KOPT-K1 (cell line): ENCODE measurements around the gene BIN2.
"Not testable (repeated sequence)": the region's sequence is repeated elsewhere in the genome, so short reads cannot be mapped to it uniquely, and the experiment has no call there.

Experiments used
- H3K27ac ChIP-seq: fragments of 200-600 bp; sonication (generic); 2 replicates; pipeline ENCODE4 v1.5.1; 2016; ENCODE audit warnings: antibody characterized with exemption, mild to moderate bottlenecking, low read depth, low read length; ENCODE audit not compliant: poor library complexity, severe bottlenecking
- H3K36me3 ChIP-seq: fragments of 200-600 bp; sonication (generic); 2 replicates; pipeline ENCODE4 v1.5.1; 2017; ENCODE audit warnings: antibody characterized with exemption, mild to moderate bottlenecking, low read length, moderate library complexity; ENCODE audit not compliant: insufficient read depth
- H3K9me3 ChIP-seq: fragments of 200-600 bp; sonication (generic); 2 replicates; pipeline ENCODE4 v1.5.1; 2017; ENCODE audit warnings: antibody characterized with exemption, low read length, mild to moderate bottlenecking; ENCODE audit not compliant: insufficient read depth, poor library complexity, severe bottlenecking

The BIN2 gene

DNA sequence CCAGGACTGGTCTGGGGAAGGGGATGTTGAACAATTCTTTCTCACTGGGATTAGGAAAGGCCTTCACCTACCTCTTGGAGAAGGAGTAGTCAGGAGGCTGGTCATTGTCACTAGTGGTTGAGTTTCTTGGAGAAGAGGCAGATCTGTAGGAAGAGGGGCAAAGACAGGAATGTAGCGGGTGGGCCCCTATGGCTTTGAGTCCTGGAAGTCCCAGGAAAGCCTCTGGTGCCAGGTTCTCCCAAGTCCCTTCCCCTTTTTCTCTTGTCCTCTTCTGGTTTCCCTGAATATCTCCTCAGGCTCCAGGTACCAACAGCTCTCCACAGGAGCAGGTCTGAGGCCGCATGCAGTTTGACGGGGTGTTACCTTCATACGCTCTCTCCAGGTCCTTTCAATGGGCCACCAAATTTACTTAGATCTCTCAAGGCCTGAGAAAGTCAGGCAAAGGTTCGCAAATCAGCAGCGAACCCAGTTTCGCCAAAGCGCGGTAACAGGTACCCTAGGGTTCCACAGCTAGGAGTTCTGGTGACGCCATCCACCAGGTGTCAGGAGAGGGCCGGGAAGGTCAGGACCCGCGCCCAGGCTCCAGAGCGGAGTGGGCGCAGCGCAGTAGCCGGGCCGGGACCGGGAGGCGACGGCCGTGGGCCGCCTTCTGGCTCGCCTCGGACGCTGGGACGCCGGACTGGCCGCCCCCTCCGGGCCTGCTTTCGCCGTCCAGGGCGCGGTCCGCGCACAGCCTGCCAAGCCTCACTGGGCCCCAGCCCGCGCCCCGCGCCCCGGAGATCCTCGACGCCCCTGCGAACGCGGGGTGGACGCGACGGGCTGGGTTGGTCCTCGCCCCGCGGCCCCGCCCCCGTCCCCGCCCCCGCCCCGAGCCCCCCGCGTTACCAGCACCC lies 54.6 kb downstream of the BIN2 start:
- Histone ChIP-seq H3K27ac (peak overlapping the region; percentile 52), H3K9me3 (no peaks in the 10 kb centered on the region), H3K36me3 (no peaks in the 10 kb centered on the region)

DNA sequence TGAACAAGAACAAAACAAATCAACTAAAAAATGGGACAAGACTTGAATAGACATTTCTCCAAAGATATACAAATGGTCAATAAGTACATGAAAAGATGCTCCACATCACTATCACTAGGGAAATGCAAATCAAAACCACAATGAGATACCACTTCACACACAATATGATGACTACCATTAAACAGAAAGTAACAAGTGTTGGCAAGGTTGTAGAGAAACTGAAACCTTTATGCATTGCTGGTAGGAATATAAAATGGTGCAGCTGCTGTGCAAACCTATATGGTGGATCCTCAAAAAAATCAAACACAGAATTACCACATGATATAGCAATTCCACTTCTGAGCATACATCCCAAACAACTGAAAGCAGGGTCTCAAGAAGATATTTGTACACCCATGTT lies 59.0 kb downstream of the BIN2 start:
- no peaks in the 10 kb centered on the region for H3K9me3 ChIP-seq
- no peaks in the 10 kb centered on the region for H3K36me3 ChIP-seq

DNA sequence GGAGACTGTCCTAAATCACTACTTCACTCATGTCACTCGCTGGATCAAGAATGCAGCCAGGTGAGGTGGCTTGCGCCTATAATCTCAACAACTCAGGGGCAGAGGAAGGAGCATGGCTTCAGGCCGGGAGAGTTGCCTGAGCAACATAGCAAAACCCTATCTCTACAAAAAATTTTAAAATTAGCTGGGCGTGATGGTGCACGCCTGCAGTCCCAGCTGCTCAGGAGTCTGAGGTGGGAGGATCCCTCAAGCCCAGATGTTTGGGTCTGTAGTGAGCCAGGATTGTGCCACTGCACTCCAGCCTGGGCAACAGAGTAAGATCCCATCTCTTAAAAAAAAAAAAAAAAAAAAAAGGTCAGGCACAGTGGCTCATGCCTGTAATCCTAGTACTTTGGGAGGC lies 59.7 kb downstream of the BIN2 start:
- no peaks in the 10 kb centered on the region for H3K9me3 ChIP-seq
- no peaks in the 10 kb centered on the region for H3K36me3 ChIP-seq
- no peak overlapping the region for H3K27ac ChIP-seq

More for the DNA sequence above, 59.0 kb downstream of the BIN2 start:
- H3K27ac ChIP-seq = no peak overlapping the region

DNA sequence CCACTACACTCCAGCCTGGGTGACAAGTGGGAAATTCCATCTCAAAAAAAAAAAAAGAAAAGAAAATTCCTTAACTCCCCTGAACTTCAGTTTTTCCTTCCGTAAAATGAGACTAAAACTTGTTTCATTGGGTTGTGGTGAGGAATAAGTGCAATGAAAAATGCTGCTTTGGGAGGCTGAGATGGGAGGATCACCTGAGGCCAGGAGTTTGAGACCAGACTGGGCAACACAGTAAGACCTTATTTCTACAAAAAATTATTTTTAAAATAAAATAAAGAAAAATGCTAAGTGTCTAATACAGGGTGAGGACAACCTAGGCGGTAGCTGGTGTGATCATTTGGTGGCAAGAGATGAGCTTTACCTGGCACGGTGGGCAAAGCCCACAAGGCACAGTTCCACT lies 60.6 kb downstream of the BIN2 start:
- H3K9me3 ChIP-seq = no peaks in the 10 kb centered on the region
- no peak overlapping the region for H3K27ac ChIP-seq
- no peaks in the 10 kb centered on the region for H3K36me3 ChIP-seq

DNA sequence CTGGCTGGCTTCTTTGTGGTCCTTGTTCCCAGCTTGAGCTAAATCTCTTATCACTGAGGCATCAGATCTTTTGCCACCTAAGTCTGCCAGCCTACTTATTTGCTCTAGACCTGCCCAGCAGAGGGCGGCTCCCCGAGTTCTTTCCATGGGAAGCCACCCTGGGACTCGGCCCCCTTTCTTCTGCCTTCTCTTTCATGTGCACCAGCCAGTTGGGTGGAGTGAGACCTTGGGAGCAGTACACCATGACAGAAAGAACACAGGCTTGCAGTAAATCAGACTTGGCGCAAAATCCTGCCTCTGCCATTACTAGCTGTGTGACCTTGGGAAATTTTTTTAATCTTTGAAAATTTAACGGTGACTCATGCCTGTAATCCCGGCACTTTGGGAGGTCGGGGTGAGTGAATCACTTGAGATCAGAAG lies 61.2 kb downstream of the BIN2 start:
- H3K27ac ChIP-seq = no peak overlapping the region

DNA sequence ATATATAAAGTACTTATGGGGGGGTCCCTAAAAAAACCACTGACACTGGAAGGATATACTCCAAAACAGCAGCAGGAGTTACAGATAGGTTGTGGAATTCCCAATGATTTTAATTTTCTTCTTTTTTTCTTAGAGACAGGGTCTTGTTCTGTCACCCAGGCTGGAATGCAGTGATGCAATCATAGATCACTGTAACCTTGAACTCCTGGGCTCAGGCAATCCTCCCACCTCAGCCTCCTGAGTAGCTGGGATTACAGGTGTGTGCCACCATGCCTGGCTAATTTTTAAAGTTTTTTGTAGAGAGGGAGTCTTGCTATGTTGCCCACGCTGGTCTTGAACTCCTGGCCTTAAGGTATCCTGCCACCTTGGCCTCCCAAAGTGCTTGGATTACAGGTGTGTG lies 64.4 kb downstream of the BIN2 start:
- not testable (repeated sequence) for H3K36me3 ChIP-seq, H3K9me3 ChIP-seq

More for the DNA sequence above, 61.2 kb downstream of the BIN2 start:
- Histone ChIP-seq H3K9me3 (no peaks in the 10 kb centered on the region), H3K36me3 (no peaks in the 10 kb centered on the region)

DNA sequence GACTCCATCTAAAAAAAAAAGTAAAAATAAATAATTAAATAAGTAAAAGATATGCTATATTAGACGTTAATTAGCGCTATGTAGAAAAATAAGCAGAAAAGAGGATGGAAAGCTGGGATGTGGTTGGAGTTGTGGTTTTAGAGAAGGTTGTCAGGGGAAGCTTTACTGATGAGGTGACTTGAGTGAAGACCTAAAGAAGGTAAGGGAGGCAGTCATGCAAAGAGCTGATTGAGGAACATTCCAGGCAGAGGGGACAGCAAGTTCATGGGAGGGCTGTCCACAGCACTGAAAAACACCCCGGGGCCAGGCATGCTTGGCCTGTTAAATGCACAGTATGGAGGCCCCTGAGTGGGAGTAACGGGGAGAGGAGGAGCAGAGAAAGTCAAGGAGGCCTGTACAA lies 69.4 kb downstream of the BIN2 start:
- Histone ChIP-seq H3K9me3 (no peaks in the 10 kb centered on the region), H3K36me3 (no peaks in the 10 kb centered on the region), H3K27ac (no peak overlapping the region)

More for the DNA sequence above, 64.4 kb downstream of the BIN2 start:
- not testable (repeated sequence) for H3K27ac ChIP-seq

DNA sequence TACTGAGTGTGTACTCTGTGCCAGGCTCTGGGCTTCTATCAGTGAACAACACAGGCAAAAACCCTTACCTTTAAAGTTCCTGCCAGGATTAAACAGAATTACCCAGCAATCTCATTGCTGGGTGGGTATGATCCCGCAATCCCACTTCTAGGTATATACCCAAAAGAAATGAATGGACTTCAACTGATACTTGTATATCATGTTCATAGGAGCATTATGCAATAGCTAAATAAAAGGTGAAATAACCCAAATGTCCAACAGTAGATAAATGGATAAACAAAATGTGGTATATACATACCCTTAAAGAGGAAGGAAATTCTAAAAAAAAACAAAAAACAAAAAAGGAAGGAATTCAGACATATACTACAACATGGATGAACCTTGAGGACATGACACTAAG lies 70.7 kb downstream of the BIN2 start:
- Histone ChIP-seq H3K36me3 (no peaks in the 10 kb centered on the region), H3K9me3 (no peaks in the 10 kb centered on the region), H3K27ac (no peak overlapping the region)

DNA sequence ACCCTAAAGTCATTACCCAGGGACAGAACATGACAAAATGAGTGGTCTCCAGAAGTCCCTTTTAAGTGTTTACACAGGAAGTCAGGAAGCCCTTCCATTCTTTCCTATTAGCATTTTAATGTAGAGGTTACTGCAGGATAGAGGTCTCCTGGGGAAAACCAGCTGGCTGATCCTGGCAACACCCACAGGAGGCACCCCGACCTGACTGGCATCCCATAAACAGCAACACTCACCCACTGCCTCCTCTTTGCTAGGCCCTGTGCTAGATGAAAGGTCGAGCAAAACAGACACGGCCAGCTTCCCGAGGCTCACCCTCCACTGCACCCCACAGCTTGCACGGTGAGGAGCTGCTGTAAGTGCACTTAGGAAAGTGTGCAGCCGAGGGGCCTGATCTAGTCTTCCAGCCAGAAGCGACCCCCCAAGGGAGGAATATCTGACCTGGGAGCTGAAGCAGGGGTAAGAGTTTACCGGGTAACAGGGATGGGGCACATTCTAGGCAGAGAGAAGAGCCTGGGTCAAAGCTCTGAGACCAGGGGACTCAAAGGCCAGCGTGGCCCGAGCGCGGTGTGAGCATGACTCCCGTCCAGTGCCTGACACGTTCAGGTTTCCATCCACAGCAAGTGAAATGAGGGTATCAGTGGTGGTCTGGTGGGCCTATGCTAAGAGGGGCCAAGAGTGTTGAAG lies 76.3 kb downstream of the BIN2 start:
- Histone ChIP-seq H3K36me3 (peaks cover 30% of the 10 kb centered on the region), H3K9me3 (no peaks in the 10 kb centered on the region), H3K27ac (peak overlapping the region; percentile 56)

DNA sequence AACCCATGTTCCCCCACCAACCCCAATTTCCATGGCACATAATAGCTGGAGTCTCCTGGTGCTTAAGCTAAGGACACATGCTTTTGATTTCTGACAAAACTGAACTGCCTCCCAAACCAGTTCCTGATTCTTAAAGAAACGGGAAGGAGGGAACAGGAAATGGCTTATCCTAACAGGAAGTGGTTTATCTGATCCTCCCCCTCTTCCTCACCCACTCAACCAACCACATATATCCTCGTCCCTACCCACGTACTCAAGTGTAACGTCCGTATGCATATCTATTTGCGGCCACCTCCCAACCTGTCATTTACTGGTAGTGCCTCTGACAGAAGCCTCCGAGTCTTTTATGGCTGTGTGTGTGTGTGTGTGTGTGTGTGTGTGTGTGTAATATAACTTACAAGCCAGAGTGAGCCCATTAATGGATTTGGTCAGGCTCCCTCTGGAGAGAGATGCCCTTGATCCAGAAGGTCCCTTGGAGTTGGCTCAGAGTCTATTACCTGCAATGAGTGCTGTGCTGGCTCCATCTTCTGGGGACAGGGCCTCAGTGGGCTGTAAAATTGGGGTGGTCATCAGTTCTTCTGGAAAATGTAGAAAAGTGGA lies 77.6 kb downstream of the BIN2 start:
- Histone ChIP-seq H3K27ac (peak overlapping the region; percentile 56), H3K36me3 (peaks cover 43% of the 10 kb centered on the region), H3K9me3 (no peaks in the 10 kb centered on the region)

DNA sequence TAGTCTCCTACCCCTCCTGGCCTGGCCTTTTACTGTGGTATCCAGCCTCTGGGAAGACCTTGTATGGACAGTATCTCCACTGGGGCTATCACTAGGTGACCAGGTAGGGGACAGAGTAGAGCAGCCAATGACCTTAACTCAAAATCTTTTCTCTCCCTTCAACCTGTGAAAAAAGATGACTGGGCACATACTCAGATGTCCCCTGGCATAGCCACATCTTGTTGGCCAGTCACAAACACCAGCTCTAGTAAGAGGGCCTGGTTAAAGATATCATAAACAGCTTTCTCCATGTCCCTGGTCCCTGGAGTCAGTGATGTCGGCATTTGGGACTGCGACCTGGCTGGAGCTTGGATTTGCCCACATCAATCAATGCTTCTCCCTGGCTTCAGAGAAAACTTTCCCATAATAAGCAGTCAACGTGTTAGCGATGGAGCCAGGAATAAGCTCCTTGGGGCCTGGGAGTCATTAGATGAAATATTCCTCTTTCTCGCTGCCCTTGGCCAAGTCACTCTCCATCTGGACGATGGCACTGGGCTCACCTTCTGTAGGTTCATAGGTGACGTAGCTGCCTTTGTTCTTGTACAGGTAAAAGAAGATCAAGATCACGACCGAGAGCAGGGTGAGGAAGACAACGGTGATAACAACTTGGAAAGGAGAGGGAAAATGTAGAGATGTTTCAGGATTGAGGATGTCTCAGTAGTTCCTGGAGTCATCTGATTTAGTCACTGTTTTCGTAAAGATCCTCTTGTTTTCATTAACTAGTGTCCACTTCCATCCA lies 78.3 kb downstream of the BIN2 start:
- Histone ChIP-seq H3K36me3 (peaks cover 50% of the 10 kb centered on the region), H3K27ac (peak overlapping the region; percentile 56), H3K9me3 (no peaks in the 10 kb centered on the region)

DNA sequence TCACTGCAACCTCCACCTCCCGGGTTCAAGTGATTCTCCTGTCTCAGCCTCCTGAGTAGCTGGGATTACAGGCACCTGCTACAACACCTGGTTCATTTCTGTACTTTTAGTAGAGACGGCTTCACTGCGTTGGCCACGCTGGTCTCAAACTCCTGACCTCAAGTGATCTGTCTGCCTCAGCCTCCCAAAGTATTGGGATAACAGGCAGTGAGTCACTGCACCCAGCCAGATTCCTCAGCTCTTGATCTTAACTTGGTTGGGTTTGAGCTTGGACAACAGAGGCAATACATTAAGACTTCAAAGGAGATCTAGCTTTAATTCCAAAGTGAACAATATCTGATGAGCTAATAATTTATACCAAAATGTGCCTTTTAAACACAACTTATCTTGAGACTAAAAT lies 79.7 kb downstream of the BIN2 start:
- Histone ChIP-seq H3K9me3 (no peaks in the 10 kb centered on the region), H3K27ac (no peak overlapping the region), H3K36me3 (peaks cover 59% of the 10 kb centered on the region)

DNA sequence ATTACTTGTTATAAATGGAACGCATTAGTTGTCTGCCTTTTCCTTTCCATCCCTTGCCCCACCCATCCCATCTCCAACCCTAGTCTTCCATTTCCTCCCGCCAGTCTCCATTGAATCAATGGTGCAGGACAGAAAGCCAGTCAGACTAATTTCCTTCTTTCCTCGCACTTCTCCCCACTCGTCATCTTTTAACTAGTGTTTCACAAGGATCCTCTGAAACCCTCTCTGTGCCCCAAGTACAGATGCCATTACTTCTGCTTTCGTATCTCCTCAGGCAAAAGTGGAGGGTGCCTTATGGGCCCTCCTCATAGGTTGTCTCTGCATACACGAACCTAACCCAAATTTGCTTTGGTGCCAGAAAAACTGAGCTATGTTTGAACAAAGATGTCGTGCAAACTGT lies 81.1 kb downstream of the BIN2 start:
- H3K27ac ChIP-seq = no peak overlapping the region
- H3K36me3 ChIP-seq = peaks cover 59% of the 10 kb centered on the region

DNA sequence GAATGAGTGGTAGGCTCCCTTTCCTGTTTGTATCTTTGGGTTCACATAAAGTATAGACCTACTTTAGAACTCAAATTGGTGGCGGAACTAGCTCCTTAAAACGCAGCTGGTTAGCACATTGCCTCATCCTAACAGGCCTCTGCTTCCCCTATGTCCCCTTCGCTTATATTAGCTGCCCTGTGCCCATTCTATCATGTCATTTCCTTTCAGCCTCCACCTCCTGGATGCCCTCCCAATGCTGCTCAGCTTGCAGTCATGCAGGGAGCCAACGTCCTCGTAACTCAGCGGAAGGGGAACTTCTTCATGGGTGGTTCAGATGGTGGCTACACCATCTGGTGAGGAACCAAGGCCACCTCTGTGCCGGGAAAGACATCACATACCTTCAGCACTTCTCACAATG lies 81.9 kb downstream of the BIN2 start:
- Histone ChIP-seq H3K9me3 (no peaks in the 10 kb centered on the region), H3K27ac (no peak overlapping the region), H3K36me3 (peaks cover 59% of the 10 kb centered on the region)

More for the DNA sequence above, 81.1 kb downstream of the BIN2 start:
- H3K9me3 ChIP-seq = no peaks in the 10 kb centered on the region

DNA sequence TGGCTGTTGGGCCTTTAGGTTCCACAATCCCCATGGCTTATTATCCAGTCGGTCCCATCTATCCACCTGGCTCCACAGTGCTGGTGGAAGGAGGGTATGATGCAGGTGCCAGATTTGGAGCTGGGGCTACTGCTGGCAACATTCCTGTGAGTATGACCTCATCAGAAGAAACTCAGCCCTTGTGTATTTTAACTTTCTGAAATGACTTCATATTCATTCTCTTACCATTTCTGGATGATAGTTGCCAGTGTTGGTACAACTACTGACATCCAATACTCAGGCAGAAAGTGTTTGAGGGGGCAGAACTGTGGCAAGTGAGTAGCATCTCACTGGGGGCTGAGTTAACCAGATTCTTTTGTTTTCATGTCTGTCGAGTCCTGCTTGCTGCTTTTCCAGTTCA lies 83.0 kb downstream of the BIN2 start:
- H3K36me3 ChIP-seq = peaks cover 59% of the 10 kb centered on the region

More for the DNA sequence above, 83.0 kb downstream of the BIN2 start:
- Histone ChIP-seq H3K9me3 (no peaks in the 10 kb centered on the region), H3K27ac (no peak overlapping the region)
